Upper lobe of left lung (tissue), 4 donors: ENCODE results near the gene UBXN2A.

Source experiments
- CTCF ChIP-seq, 6 experiments: fragments of 450-650 bp in 4 of 6; fragments of 200-600 bp in 2 of 6; sonication (generic) in 2 of 6; IDR thresholded peaks; one replicate each; pipeline ENCODE4 v1.5.1; 2016 to 2019; ENCODE audit warnings: antibody characterized with exemption in 6 of 6
- POLR2A ChIP-seq, 4 donors: fragments of 450-650 bp; IDR thresholded peaks; one replicate each; pipeline ENCODE4 v1.5.1; 2016 to 2017; ENCODE audit warnings: antibody characterized with exemption in 4 of 4, mild to moderate bottlenecking in 2 of 4

GRCh38 chr2:23940718-23941620 lies 706 bp downstream of the UBXN2A start:
- TF ChIP-seq CTCF (IDR thresholded peaks at IDR 0.05) (no peak), POLR2A (IDR thresholded peaks at IDR 0.05) (no peak)
